Measurements from ENCODE around the gene ARL4D. TPM values are rescaled to one million over a fixed set of nuclear protein-coding genes. Genes with fewer than 3 reads are reported as not detected.
A peak's percentile ranks its signal among the peaks of the same experiment; 100 is the strongest.

ARL4D gene
- total and polyA plus RNA-seq, 2 of the 8 experiments (the other 6 are each of a cell fraction or from before 2014, with no cell fraction given) = 8.4 to 9.2 TPM

- 0 out of 2 replicates have a peak overlapping the region, but pooled peaks have one; percentile 27 for H2BK12ac ChIP-seq (ENCODE audit: low read depth, low read length)
- H3K4me3 ChIP-seq (ENCODE audit: extremely low read depth in 1 of 4, insufficient read depth in 2 of 4, low read depth in 3 of 4, low read length in 4 of 4) = peak overlapping the region; percentile 60 to 70 (median 67)
- H2AFZ ChIP-seq (ENCODE audit: low read length) = 0 out of 2 replicates have a peak overlapping the region, but pooled peaks have one; percentile 0
- H2BK15ac ChIP-seq (ENCODE audit: low read length) = no peak overlapping the region; the same call in 1 of the 2 replicates
- CTCF ChIA-PET (ENCODE audit: partially characterized antibody) = interaction anchor here (0.7 to 3.7 kb wide), 8 partner anchors 20 to 124 kb away, joined by 3 to 18 read pairs (median 6); partner anchors contain the start of gene DHX8
- H3K14ac ChIP-seq (ENCODE audit: insufficient read length) = no peak overlapping the region
- H3K9me3 ChIP-seq (ENCODE audit: insufficient read depth in 2 of 2, low read depth in 1 of 2, low read length in 1 of 2) = no peaks in the 10 kb centered on the region
- H3K79me1 ChIP-seq (ENCODE audit: low read depth, low read length) = no peaks in the 10 kb centered on the region
- H2BK120ac ChIP-seq (replicated peaks; ENCODE audit: low read depth, low read length) = no peak overlapping the region
- H3K36me3 ChIP-seq (ENCODE audit: control insufficient read depth in 2 of 4, insufficient read depth in 4 of 4, low read length in 3 of 4) = no peaks in the 10 kb centered on the region
- H3K23ac ChIP-seq (ENCODE audit: insufficient read length) = no peak overlapping the region
- peak overlapping the region; percentile 66; the same call in 1 of the 2 replicates for H3K27ac ChIP-seq (ENCODE audit: low read depth, low read length)
- H3K23me2 ChIP-seq (ENCODE audit: low read depth, low read length) = peaks cover 5% of the 10 kb centered on the region
- peaks cover 2 to 9% (median 3%) of the 10 kb centered on the region in 4 experiments; a peak in 5 of 7 replicates for H3K4me1 ChIP-seq (replicated peaks in 1 of 4; ENCODE audit: control insufficient read depth in 3 of 4, insufficient read depth in 4 of 4, low read length in 3 of 4)
- WGBS, 2 experiments (ENCODE audit: extremely low coverage in 1 of 2, insufficient coverage in 1 of 2, insufficient read length in 1 of 2, insufficient replicate concordance in 2 of 2, low coverage in 1 of 2, low lambda C conversion rate in 2 of 2, missing lambda C conversion rate in 1 of 2) = 10% methylated on average over 18 of the region's 18 CpGs; no CpG with 5 or more reads in 1 of the 2 experiments
- H3K18ac ChIP-seq (ENCODE audit: extremely low read depth, low read length) = no peak overlapping the region
- no peak overlapping the region for H4K5ac ChIP-seq (ENCODE audit: insufficient read length, low read depth, low read length)
- no peak overlapping the region for H2BK5ac ChIP-seq (ENCODE audit: low read depth, low read length)
- H4K91ac ChIP-seq (replicated peaks; ENCODE audit: insufficient read length, low read length) = peak overlapping the region; percentile 45
- H3K56ac ChIP-seq (replicated peaks; ENCODE audit: insufficient read length, low read depth, low read length) = no peak overlapping the region
- H4K20me1 ChIP-seq (replicated peaks in 1 of 2; ENCODE audit: control insufficient read depth in 1 of 2, insufficient read depth in 2 of 2, low read length in 2 of 2) = no peaks in the 10 kb centered on the region
- H4K8ac ChIP-seq (ENCODE audit: extremely low read depth, insufficient read depth, low read length) = no peak overlapping the region
- H2BK20ac ChIP-seq (ENCODE audit: low read length) = no peak overlapping the region
- peak overlapping the region in 3 of 4 experiments; percentile 60 to 82 (median 64); a peak in 5 of 7 replicates for H3K9ac ChIP-seq (replicated peaks in 1 of 4; ENCODE audit: extremely low read depth in 1 of 4, low read depth in 3 of 4, low read length in 3 of 4)
- H3K4me2 ChIP-seq (ENCODE audit: insufficient read depth in 1 of 2, low read depth in 2 of 2, low read length in 2 of 2) = peak overlapping the region; percentile 82 to 95
- FAIRE-seq (no peak), DNase-seq (ENCODE audit: low read depth in 1 of 2, low spot score in 2 of 2) (no peak)
- no peak overlapping the region for H3K4ac ChIP-seq (replicated peaks; ENCODE audit: insufficient read length, low read depth, low read length)
- no peaks in the 10 kb centered on the region for H3K79me2 ChIP-seq (ENCODE audit: control insufficient read depth in 1 of 2, insufficient read depth in 2 of 2, low read length in 2 of 2)
- POLR2A ChIA-PET (ENCODE audit: partially characterized antibody) = interaction anchor here (0.6 to 6.9 kb wide), 45 partner anchors 8 to 404 kb away, joined by 3 to 105 read pairs (median 6); partner anchors contain the start of genes ARL4D, DHX8, RND2 and RPL27
- TF ChIP-seq SIN3A (conservative IDR thresholded peaks at IDR 0.05 in 1 of 2, IDR thresholded peaks at IDR 0.05 in 1 of 2; ENCODE audit: low read depth in 1 of 2, low read length in 2 of 2) (peak; percentile 22 to 51; a peak in 1 of 4 replicates), BRCA1 (IDR thresholded peaks at IDR 0.05; ENCODE audit: low read depth, low read length) (no peak), YY1 (IDR thresholded peaks at IDR 0.05; ENCODE audit: low read depth, low read length) (0 out of 2 replicates have a peak, but pooled peaks have one; percentile 32)
- no peak overlapping the region for H2AK5ac ChIP-seq (ENCODE audit: low read depth, low read length)
- H3K27me3 ChIP-seq (replicated peaks in 1 of 4; ENCODE audit: control insufficient read depth in 3 of 4, extremely low read depth in 1 of 4, insufficient read depth in 3 of 4, low read length in 3 of 4) = peaks cover 0 to 17% (median 7%) of the 10 kb centered on the region in 4 experiments; a peak in 5 of 7 replicates
Measured at GRCh38 chr17:43360376-43360738, 38.4 kb upstream of the ARL4D start.
